HCEC 1CT (cell line): ENCODE results near the gene C19orf47.
"Not testable (repeated sequence)": the region's sequence is repeated elsewhere in the genome, so short reads cannot be mapped to it uniquely, and the experiment has no call there.

Source experiments
- DNase-seq: peaks from one replicate; pipeline ENCODE4 v3.0.0-alpha.2; 2017

The C19orf47 gene

DNA sequence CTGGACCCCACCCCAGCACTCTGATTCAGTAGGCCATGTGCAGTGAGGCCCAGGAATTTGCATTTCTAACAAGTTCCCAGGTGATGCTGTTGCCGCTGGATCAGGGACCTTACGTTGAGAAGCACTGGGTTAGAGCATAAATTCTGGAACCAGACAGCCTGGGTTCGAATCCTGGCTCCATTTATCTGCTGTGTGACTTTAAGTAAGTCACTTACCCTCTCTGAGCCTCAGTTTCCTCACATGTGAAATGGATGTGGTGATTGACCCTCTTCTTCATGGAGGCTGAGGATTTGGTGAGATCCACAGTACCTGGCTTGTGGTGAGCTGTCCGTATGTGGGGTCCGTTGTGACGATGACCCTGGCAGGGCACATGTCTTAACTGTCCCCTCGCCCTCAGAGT, 25.9 kb upstream of the C19orf47 start:
- no peak for DNase-seq

DNA sequence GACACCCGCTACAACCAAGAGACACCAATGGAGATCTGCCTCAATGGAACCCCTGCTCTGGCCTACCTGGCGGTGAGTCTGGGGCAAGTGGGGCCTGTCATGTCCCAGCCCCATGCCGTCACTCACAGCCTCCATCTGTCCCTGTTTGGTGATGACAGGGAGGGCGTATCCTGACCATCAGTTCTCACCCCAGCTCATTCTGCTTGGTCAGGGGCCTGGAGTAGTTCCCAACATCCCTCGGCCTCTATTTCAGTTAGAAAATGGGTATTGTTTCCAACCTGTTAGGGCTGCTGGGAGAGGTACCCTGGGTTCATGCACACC, 23.6 kb upstream of the C19orf47 start:
- DNase-seq: no peak

DNA sequence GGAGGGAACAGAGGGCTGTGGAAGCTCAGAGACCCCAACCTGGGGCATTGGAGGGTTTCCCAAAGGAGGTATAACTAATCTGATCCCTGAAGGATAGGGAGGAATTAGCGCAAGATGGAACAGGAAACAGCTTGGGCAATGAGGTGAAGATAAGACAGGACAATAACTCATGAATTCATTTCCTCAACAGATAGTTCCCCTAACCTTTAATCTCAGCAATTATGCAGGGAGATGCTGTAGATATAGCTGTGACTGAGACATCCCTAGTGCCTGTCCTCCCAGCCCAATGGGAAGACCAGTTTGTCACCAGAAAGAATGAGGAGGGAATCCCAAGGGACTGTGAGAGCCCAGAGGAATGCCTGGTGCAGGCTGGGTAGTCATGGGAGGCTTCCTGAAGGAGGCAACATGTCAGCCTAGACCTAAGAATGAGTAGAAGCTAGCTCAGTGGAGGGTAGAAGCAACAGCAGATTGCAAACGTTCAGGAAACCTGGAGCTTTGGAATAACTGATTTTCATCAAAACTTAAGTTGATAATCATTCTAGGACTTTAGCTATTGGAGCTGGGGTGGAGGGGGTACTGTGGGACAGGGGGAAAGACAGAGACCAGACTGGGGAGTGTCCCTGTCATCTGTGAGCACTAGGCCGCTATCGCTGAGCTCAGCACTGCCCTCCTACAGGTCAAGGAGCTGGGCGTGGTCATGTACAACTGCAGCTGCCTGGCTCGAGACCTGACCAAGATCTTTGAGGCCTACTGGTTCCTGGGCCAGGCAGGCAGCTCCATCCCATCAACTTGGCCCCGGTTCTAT, 23.0 kb upstream of the C19orf47 start:
- DNase-seq: no peak

DNA sequence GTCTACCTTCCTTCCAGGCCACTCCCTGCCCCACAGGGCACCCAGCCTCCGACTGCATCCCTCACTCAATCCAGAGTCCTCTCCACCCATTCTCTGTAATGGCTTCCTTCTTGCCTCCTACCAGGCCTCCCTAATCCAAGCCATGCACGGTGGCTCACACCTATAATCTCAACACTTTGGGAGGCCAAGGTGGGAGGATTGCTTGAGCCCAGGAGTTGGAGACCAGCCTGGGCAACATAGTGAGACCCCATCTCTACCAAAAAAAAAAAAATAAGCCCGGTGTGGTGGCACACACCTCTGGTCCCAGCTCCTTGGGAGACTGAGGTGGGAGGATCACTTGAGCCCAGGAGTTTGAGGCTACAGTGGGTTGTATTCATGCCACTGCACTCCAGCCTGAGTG, 22.1 kb upstream of the C19orf47 start:
- DNase-seq: not testable (repeated sequence)

DNA sequence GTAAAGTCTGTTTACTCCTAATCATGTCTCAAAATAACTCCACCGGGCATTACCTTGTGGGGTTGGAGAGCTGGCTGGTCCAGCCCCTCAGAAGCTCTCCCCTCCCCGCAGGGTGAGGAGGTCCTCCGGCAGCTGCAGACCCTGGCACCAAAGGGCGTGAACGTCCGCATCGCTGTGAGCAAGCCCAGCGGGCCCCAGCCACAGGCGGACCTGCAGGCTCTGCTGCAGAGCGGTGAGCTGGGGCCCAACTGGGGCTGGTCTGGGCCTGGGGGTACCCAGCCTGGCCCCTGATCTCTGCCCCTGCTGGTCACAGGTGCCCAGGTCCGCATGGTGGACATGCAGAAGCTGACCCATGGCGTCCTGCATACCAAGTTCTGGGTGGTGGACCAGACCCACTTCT, 21.6 kb upstream of the C19orf47 start:
- DNase-seq: no peak

DNA sequence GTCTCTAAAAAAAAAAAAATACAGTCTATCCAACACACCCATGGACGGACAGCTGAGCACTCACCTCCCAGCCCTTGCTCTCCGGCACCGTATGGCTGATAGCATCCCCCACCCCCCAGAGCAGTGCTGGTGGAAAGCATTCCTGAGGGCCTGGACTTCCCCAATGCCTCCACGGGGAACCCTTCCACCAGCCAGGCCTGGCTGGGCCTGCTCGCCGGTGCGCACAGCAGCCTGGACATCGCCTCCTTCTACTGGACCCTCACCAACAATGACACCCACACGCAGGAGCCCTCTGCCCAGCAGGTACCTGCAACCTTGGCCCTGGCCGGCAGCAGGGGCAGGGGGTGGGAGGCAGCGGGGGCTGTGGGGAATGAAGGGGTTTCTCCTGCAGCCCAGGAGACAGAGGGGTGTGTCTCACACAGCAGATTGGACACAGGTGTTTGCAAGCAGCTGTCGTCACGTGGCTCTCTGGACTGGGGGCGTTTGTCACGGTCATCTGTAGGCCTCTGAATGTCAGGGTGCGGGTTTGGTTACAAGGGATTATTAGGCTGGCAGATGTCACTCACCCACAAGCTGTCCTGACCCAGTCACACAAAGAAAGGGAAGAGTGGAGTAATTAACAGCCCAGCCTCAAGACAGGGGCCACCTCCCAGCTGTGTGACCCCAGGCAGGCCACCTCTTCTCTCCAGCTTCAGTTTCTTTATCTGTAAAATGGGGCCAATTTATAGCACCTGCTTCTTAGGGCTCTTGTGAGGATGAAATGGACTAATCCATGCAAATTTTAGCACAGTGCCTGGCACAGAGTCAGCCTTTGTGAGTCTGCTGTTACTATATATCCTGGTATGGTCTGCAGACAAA, 19.6 kb upstream of the C19orf47 start:
- no peak for DNase-seq

DNA sequence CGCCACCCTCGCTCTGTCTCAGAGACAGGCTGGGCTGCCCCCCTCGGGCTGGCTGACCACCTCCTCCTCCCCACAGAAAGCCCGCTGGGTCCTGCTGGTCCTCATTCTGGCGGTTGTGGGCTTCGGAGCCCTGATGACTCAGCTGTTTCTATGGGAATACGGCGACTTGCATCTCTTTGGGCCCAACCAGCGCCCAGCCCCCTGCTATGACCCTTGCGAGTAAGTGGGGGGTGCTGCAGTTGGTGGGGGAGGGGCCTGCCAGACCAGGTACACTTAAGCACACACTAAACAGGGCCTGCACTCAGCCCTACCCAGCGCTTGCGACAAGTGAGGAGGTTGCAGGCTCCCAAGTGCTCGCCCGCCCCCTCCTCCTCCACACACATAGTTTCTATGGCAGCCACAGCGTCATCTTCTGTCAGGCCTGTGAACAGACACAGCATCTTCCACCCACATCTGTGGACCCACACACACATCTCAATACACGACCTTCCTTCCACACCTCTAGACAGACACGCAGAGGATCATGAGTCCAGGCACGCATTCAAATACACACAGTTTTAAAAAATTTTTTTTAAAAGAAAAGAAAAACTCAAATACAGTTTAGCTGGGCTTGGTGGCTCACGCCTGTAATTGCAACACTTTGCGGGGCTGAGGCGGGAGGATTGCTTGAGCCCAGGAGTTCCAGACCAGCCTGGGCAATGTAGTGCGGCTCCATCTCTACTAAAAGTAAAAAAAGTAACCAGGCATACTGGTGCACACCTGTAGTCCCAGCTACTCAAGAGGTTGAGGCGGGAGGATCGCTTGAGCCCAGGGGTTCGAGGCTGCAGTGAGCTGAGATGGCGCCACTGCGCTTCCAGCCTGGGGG, 18.7 kb upstream of the C19orf47 start:
- DNase-seq: no peak

DNA sequence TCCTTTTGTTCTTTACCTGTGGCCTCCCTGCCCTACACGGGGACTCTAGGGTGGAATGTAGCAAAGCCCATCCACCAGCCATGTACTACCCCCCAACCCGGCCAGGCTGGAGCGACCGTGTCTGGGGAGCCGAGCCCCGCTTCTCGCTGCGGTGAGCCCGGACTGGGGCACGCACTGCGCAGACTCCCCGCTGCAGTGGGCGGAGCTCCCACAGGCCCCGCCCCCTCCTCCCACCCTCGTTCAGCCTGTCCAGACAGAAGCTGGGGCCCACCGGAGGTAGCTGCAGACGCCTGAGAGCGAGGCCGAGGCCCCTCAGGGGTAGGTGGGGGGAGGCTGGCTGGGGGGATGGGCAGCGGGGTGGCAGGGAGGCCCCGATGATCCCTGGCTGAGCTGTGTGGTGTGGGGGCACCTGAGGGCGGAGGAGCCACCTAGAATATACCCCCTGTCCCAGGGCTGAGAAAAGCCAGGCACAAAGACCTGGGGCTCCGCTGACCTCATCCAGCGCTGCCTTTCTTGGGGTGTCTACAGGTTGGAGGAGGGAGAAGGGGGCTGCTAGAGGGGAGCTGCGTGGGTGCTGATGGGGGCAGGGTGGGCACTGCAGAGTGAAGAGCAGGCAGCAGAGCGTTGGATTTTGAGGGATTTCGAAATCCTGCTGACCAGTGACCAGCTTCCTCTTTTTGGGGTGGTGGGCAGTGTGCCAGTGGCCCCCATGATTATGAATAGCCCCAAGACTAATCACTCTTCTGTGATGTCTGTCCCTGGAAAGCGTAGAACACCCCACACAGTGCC, 17.6 kb upstream of the C19orf47 start:
- DNase-seq: peak; percentile 53

DNA sequence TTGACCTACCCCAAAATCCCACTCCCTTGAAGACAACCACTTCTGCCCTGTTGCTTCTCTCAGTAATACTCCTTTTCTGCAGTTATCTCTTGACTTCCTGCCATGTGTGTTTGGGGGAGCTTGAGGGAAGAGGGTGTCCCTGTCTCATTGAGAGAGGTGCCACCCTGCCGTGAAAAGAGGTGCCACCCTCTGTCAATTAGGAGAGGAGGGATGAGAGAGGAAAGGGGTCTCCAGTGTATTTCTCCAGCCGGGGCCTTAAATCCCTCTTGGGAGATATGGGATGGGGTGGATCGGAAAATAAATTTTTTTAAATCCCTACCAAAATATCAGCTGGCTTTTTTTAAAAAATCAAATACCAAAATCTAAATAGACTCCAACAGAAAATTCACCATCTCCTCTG, 16.8 kb upstream of the C19orf47 start:
- DNase-seq: no peak

DNA sequence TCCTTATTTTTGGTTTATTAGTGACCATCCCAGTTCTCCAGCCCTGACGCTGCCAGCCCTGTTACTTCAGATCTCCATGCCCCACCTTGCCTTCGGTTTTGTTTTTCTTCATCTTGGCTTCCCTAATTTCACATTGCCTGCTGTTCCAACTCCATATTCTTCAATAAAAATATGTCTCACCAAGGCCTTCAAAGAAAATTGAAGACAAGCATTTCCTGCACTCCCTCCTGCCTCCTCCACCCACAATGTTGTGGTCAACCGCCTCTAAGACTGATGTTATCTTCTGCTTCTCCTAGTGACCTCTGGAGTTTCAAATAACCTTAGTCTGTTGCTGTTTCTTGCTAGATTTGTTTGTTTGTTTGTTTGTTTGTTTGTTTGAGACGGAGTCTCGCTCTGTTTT, 14.9 kb upstream of the C19orf47 start:
- DNase-seq: no peak

DNA sequence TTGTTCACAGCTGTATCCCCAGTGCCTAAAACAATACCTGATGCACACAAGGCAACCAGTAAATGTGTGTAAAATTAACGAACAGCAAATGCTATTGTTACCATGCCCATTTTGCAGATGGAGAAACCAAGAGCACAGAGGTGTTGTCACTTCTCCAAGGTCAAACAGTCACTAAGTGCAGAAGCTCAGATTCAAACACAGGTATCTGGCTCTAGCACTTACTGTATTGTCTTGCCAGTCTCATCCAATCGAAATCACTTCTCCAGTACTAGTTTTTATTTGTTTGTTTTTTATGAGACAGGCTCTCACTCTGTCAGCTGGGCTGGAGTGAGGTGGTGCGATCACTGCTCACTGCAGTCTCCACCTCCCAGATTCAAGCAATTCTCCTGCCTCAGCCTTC, 14.0 kb upstream of the C19orf47 start:
- no peak for DNase-seq

DNA sequence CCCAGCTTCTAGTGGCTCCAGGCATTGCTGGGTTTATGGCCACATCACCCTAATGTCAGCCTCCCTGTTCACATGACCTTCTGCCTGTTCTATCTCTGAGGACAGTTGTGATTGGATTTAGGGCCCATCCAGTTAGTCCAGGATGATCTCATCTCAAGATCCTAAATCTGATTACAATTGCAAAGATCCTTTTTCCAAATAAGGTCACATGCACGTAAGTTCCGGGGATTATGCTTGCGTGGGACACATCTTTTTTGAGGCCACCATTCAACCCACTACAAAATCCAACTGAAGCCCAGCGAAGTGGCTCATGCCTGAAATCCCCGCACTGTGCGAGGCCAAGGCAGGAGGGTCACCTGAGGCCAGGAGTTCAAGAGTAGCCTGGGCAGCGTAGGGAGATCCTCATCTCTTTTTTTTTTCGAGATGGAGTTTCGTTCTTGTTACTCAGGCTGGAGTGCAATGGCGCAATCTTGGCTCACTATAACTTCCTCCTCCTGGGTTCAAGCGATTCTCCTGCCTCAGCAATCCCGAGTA, 12.6 kb upstream of the C19orf47 start:
- no peak for DNase-seq

DNA sequence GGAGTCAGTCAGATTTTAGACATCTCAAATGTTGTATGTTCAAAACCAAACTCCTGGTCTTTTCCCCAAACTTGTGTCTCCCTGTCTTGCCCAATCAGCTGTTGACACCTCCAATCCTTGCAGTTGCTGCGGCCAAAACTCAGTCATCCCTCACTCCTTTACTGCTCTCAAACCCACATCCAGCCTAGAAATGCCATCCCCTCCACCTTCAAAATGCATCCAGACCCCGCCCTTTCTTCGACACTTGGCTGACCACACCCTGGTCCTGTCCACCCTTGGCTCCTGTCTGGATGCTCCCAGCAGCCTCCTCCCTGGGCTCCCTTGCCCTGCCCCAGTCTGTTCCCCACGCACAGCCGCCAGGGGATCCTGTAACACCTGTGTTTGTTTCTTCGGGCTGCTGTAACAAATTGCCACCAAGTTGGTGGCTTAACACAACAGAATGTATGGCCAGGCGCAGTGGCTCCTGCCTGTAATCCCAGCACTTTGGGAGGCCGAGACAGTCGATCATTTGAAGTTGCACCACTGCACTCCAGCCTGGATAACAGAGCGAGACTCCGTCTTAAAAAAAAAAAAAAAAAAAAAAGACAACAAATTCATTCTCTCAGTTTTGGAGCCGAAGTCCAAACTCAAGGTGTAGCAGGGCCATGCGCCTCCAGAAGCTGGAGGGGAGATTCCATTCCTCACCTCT, 12.0 kb upstream of the C19orf47 start:
- no peak for DNase-seq

DNA sequence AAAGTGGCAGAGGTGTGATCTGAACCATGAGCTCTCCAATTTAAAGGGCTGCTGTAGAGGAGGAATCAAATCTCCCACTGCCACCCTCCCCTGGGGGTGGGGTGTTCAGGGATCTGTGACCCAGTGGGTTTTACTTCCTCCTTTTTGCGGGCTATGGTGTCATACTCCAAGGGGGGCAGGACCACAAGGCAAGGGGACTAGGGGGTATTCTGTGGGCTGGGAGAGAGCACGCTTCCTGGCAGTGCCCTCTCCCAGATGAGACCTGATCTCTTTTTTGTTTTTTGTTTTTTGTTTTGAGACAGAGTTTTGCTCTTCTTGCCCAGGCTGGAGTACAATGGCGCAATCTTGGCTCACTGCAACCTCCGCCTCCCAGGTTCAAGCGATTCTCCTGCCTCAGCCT, 10.6 kb upstream of the C19orf47 start:
- no peak for DNase-seq

DNA sequence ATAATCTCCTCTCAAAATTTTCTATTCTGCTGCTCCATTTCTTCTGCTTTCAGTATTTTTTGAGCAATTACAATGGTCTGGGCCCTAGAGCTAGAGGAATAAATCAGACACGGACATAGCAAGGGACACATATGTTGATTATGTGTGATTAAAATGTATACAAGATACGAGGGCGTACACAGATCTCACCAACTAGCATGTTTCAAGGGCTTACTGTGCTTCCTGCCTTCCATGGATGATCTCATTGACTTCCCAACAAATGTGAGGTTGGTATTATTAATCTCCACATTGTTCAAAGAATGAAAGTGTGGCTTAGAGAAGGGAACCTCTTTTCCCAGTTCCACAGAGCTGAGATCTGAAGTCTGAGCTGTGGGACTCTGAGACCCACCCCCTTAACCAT, 9.4 kb upstream of the C19orf47 start:
- DNase-seq: no peak

DNA sequence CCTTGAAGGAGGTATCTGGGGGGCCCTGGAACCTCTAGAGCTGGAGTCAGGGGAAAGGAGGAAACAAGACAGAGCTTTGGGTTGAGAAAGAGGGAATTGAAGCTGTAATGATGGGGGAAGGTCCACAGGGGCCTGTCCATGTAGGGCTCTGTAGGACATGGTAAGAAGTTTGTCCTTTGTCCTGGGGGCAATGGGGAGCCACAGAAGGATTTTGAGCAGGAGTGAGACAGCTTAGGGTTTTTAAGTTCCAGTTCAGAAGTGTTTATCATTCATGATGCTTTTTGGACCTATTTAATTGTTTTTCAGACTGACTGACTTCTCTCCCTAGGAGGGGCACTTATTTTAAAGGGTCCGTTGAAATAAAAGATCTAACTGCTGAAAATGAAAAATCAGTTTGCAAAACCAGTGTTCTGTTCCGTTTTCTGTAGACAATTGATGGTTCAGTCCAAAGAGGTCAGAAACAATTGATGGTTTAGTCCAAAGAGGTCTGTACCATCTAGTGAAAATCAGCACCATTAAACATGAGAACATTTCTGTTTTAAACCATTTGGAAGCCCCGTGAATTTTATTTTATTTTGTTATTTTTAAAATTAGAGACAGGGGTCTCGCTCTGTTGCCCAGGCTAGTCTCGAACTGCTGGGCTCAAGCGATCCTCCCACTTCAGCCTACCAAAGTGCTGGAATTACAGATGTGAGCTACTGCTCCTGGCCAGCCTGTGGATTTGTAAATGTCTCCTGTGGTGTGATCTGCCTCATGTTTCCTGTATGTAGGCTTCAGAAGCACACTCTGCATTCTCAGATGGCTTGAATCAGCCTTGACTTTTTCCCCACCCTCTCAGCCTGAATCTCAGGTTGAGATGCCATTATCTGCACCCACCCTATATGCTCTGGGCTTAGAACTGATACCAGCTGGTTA, 8.7 kb upstream of the C19orf47 start:
- DNase-seq: no peak

DNA sequence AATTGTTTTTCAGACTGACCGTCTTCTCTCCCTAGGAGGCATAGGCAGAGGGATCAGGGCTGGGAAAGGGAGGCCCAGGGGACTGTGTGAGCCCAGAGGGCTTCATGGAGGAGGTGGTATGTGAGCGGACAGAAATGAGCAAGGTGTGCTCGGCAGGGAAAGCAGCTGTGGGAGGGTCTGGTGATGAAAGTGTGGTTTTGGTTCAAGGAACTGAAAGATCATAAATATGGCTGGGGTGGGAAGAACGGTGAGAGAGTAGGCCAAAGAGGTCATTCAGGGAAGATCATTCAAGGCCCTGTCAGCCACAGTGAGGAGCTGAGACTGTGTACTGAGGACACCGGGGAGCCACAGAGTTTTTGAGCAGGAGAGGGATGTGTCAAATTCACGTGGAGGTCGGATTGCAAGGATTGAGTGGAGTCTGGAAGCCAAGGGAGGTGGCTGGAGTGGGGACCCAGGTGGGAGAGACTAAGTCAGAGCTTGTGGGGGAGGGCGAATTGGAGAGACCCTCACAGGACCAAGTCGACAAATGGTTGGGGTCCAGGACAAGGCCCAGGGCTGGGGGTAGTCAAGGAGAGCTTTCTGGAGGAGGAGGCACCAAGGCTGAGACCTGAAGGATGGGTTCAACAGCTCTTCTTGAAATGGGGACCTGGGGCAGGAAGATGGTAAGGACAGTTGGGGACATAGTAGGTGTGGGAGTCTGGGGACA, 7.9 kb upstream of the C19orf47 start:
- no peak for DNase-seq

DNA sequence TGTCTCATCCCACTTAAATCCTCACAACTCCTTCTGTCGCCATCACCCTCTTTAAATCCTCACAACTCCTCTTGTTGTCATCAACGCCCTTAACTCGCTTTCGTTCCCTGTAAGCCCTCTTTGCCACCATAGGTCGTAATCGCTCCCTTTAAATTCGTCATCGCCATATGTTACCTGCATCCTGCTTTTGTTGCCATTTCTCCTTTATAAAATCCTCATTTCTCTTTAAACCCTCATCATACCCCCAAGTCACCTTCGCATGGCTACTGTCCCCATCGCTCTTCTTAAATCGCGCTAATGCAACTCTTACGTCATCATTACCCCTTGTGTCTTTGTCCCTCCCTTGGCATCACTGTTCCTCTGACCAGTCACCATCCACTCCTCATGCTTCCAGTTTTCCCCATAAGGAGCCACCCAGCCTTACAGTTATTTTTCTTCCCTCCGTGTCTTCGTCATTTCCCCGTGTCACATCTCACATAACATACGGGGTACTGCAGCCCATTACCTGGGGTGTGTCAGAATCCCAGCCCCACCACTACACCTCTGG, 837 bp upstream of the C19orf47 start:
- peak; percentile 28 for DNase-seq

DNA sequence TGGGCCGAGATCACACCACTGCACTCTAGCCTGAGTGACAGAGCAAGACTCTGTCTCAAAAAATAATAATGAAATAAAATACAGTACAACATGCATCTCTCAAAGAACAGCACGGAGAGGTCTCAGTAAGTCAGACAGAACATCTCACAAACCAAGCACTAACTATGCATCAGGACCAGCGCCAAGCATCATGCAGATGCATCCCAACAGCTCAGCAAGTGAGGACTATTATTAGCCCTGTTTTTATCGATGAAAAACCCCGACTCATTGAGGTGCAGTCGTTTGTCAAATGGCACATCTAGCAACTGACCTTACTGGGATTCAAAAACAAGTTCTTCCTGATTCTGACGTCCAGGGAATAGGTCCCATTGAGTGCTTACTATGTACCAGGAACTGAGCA, 3.8 kb downstream of the C19orf47 start:
- no peak for DNase-seq
